Glomerular endothelial cell (primary cell): ENCODE data around the gene TSPO. TPM values are rescaled to one million over a fixed set of nuclear protein-coding genes. Genes with fewer than 3 reads are reported as not detected.
"Not testable (repeated sequence)": the region's sequence is repeated elsewhere in the genome, so short reads cannot be mapped to it uniquely, and the experiment has no call there.

Source experiments
- DNase-seq: peaks from one replicate; pipeline ENCODE4 v3.0.0-alpha.2; 2011; ENCODE audit warnings: low read depth, low spot score; ENCODE audit errors: extremely low read depth
- total RNA-seq: library from RNA; depleted of rRNA; stranded (reverse); fragments of >200 nt; gene quantifications from 2 replicates; pipeline ENCODE4 v1.2.3, GENCODE V29; 2015

TSPO gene
- total RNA-seq, 1 donor from 2014 or later = 682 TPM

GRCh38 chr22:43129426-43130425 lies 21.6 kb upstream of the TSPO start:
- no peak for DNase-seq

DNA sequence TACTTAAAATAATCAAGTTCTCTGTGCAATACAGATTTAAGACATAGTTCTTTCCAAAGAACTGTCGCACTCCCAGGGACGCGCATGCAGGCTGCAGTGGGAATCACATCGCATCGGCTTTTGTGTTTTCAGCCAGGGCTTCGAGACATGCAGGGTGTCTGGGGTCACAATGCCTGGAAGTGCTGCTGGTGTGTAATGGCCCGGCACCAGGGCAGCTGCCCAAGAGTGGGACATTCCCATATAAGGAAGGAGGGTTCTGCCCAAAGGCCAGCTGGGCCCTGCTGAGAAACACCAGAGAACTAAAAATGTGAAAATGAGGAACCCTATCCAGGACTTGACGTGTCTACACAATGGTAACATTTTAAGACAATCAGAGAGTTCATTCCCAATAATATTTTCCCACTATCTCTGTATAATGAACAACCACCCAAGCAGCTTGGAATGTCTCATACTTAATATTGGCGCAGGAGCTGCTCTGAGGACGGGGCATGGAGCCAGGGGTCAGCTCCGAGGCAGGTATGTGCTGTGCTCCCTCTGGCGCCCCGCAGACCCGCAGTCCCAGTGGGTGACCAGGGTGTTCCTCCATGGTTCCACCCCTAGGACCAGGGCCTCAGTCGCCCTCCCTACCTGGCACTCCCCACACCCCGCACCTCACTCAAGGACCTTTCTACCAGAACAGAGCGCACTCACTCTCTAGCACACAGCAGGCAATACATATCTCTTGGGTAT lies 19.4 kb upstream of the TSPO start:
- DNase-seq = no peak

DNA sequence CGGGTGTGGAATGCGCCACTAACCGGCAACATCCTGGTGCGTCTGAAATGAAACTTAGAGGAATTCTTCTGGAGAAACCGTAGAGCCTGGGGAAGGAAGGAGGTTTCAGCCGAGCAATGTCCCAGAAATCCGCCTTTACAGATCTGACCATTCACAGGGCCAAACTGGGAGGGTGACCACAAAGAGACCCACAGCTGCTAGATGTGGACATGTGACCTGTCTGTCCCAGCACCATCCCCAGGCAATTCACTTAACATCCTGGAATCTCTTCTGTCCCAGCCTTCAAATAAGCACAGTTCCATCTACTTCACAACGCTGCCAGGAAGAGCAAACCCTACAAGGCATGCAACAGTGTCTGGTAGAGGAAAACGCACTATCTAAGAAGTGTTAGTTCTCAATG lies 18.0 kb upstream of the TSPO start:
- DNase-seq = no peak

DNA sequence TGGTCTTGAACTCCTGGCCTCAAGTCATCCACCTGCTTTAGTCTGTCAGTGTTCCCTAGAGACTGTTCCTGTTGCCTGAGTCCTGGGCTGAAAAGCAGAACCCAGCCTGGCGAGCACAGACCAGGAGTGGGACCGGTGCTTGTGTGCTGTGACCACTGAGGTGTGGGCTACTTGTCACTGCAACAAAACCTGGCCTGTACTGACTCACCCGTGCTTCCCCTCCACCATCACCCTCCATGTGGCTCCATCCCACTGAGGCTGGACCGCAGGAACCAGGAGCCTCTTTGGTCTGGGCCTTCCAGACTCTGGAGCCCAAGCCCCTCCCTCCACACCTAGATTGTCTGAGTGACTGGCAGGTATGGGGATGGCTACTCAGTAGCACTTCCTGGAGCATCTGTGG lies 16.8 kb upstream of the TSPO start:
- no peak for DNase-seq

DNA sequence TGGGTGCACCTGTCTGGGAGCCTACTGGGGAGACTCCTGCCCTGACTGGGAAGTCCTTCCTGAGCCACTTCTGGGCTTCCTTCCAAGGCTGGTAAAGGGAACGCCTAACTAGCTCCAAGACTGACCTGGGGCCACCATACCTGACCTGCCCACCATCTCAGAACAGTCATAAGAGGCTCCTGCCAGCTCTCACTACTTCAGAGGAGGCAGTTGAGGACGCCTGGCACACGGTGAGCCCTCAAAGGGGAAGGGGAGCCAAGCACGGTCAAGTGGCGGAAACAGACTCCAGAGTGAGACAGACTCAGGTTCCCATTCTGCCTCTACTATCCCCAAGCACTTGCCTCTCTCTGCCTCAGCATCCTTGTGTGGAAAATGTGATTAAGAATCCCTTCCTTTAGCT lies 15.8 kb upstream of the TSPO start:
- no peak for DNase-seq

- DNase-seq = no peak
These were observed 15.1 kb upstream of the TSPO start for GRCh38 chr22:43136255-43136654.

GRCh38 chr22:43136801-43137200 lies 14.6 kb upstream of the TSPO start:
- DNase-seq = no peak

GRCh38 chr22:43142880-43143562 lies 8.3 kb upstream of the TSPO start, which contains the start of gene MCAT:
Gene MCAT (minus strand): TSS chr22:43143398. CDS start chr22:43143348, 50 bp downstream.
- DNase-seq = no peak

GRCh38 chr22:43144949-43145348 lies 6.4 kb upstream of the TSPO start:
- DNase-seq = no peak

- not testable (repeated sequence) for DNase-seq
These were observed 6.0 kb upstream of the TSPO start for GRCh38 chr22:43145371-43145770.

- not testable (repeated sequence) for DNase-seq
These were observed 5.0 kb upstream of the TSPO start for GRCh38 chr22:43146332-43146731.

DNA sequence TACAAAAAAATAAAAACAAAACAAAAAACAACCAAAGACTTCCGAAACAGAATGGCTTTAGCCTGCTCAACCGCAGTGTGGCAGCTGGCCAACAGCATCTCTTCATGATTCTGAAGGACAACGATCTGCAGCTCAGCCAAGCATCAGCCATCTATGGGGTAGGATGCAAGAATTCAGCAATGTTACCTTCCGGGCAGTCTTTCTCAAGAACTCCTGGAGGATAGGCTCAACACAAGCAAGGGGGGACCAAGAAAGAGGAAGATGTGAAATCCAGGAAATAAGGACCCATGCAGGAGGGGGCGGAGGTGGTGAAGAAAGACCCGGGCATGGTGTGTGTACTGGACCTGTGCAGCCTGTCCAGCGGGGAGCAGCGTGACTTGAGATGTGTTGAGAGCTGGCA lies 3.5 kb upstream of the TSPO start:
- DNase-seq = no peak

GRCh38 chr22:43148581-43148980 lies 2.8 kb upstream of the TSPO start:
- DNase-seq = no peak

DNA sequence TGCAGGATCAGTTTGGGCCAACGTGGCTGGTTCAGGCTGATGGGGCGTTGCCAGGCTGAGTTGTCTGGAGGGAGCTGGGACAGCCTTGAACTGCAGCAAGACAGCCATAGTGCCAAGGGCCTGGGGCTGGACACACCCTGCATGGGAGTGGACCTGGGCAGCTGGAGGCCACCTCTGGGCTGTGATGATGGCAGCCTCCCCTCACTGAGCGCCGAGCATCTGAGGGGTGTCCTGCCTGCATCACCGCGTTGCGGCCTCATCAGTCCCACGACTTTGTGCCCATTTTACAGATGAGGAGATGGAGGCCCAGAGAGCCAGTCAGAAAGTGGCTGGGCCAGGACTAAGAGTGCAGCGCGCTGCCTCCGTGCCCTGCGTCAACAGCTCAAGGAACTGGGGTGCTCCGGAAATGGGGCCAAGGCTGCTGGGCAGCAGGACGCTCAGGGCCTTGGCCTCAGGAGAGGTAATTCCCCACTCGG lies 590 bp upstream of the TSPO start:
- DNase-seq = no peak

- DNase-seq = no peak
These were observed 621 bp downstream of the TSPO start for GRCh38 chr22:43152003-43152356.

DNA sequence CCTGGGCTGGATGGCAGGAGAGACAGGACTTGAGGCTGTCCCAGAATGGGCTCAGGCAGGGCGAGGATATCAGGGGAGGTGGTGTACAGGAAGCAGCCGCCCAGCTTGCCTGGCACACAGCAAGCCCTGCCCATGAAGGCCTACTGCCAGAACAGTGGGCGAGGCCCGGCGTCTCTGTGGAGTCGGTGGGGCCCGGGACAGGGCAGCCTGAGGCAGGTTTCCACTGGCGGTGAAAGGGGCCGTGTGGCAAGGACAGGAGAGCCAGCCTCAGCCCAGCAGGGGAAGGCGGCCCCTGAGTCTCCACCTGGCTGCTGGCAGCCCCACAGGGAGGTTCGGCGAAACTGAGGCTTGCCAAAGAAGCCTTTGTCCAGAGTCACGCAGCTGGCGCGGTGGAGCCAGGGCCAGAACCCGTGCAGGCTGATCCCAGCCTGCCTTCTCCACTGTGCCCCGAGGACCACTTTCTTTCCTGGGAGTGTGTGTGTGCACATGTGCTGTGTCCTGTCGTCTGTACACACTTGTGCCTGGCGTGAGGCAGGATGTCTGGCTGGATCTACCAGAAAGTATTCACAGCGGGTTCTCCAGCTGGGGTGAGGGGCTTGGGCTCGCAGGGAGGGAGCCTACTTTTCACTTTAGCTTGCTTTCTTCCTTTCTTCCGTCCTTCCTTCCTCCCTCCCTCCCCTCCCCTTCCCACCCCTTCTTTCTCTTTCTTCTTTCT lies 1.2 kb downstream of the TSPO start:
- DNase-seq = no peak

DNA sequence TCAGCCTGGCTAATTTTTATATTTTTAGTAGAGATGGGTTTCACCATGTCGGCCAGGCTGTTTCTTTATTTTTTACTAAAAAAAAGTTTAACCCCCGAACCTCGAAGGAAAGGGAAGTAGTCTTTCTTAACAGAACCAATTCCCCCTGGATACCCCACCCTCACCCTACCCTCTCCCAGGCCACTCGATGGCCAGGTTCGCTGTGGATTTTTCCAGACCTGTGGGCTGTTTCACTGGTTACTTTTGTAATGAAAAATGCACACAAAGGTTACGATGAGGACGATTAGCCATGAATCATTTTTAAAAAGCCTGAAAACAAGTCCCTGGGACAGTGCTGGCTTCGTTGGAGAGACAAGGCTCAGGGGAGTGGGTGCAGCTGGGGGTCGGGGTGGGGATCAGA lies 2.5 kb downstream of the TSPO start:
- DNase-seq = no peak

DNA sequence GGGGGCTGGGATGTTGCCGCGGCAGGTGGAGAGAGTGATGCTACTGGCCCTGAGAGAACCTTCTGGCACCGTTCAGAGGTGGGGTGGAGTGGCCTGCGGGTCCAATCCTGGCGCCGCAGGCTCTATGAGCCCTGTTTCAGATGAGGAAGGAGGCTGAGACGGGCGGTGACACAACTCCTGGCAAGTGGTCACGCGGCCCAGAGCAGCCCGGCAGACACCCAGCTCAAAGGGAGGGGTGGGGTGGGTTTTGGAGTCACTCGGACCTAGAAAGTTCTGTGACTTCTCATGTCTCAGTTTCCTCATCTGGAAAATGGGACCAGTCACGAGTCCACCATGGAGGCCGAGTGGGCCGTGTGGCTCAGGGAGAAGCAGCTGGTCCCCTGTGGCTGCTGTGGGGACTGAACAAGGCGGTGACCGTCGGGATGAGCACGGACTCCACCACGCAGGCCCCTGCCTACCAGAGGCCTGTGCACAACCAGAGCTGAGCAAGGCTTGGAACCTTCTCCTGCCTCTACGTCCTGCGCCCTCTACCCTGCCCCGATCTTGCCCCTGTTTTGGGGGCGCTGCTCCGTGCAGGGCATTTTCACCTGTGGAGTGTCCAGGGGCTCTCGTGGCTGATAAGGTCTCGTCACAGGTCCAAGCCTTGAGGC lies 3.7 kb downstream of the TSPO start:
- no peak for DNase-seq

- DNase-seq = no peak
These were observed 4.4 kb downstream of the TSPO start for GRCh38 chr22:43155789-43156188.

DNA sequence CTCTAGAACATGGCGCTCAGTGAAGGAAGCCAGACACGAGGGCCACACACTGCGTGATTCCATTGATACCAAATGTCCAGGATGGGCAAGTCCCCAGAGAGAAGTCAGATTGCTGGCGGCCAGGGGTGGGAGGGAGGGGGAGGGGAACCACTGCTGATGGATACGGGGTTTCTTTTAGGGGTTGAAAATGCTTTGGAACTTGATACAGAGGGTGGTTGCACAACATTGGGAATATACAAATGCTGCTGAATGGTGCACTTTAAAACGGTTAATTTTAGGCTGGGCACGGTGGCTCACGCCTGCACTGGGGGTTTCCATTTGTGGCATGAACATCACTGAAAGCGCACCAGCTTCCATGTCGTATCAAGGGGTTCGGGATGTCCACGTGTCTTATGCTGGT lies 5.1 kb downstream of the TSPO start:
- DNase-seq = no peak
